Subcutaneous abdominal adipose tissue (tissue), 5 donors: Measurements from ENCODE around the gene BCORL1.

Source experiments
- H3K27ac ChIP-seq: one replicate; pipeline ENCODE4 v1.7.0; 2013; ENCODE audit warnings: low read depth, mild to moderate bottlenecking, inconsistent platforms, low read length, moderate library complexity
- H3K27me3 ChIP-seq, 5 donors: one replicate each; pipeline ENCODE4 v1.7.0; 2013; ENCODE audit warnings: low read length in 5 of 5, inconsistent platforms in 1 of 5; ENCODE audit not compliant: control insufficient read depth in 5 of 5, insufficient read depth in 4 of 5
- H3K36me3 ChIP-seq, 5 donors: one replicate each; pipeline ENCODE4 v1.7.0; 2013; ENCODE audit warnings: low read length in 5 of 5; ENCODE audit not compliant: control insufficient read depth in 5 of 5, insufficient read depth in 5 of 5
- H3K4me1 ChIP-seq, 5 donors: one replicate each; pipeline ENCODE4 v1.7.0; 2013; ENCODE audit warnings: low read length in 5 of 5, mild to moderate bottlenecking in 3 of 5, moderate library complexity in 1 of 5; ENCODE audit not compliant: control insufficient read depth in 5 of 5, insufficient read depth in 5 of 5
- H3K4me3 ChIP-seq, 5 donors: one replicate each; pipeline ENCODE4 v1.7.0; 2013; ENCODE audit warnings: low read length in 5 of 5, low read depth in 1 of 5
- H3K9ac ChIP-seq, 5 donors: one replicate each; pipeline ENCODE4 v1.7.0; 2013; ENCODE audit warnings: low read length in 5 of 5, mild to moderate bottlenecking in 4 of 5, moderate library complexity in 3 of 5
- H3K9me3 ChIP-seq, 5 donors: one replicate each; pipeline ENCODE4 v1.7.0; 2013; ENCODE audit warnings: low read length in 5 of 5; ENCODE audit not compliant: control insufficient read depth in 5 of 5
- donor health status: healthy.
- donor health status: healthy.
- donor health status: healthy.
- donor health status: healthy.
- donor health status: healthy.

Gene BCORL1

GRCh38 chrX:129953881-129954280 is 28.6 kb upstream of the BCORL1 start:
- Histone ChIP-seq H3K27me3 (peaks cover 5 to 23% (median 14%) of the 10 kb centered on the region in 5 donors), H3K27ac (no peak overlapping the region), H3K9me3 (peaks cover 0 to 3% (median 0%) of the 10 kb centered on the region in 5 donors), H3K9ac (no peak overlapping the region), H3K4me1 (peaks cover 0 to 15% (median 10%) of the 10 kb centered on the region in 5 donors), H3K4me3 (no peak overlapping the region), H3K36me3 (no peaks in the 10 kb centered on the region)

- H3K36me3 ChIP-seq: no peaks in the 10 kb centered on the region
- H3K27ac ChIP-seq: no peak overlapping the region
- peaks cover 5 to 23% (median 16%) of the 10 kb centered on the region in 5 donors for H3K27me3 ChIP-seq
- peaks cover 0 to 3% (median 0%) of the 10 kb centered on the region in 5 donors for H3K9me3 ChIP-seq
- no peak overlapping the region for H3K9ac ChIP-seq
- no peak overlapping the region for H3K4me3 ChIP-seq
- H3K4me1 ChIP-seq: peaks cover 0 to 20% (median 14%) of the 10 kb centered on the region in 5 donors
Measured at GRCh38 chrX:129954804-129955203, 27.6 kb upstream of the BCORL1 start.

- H3K9me3 ChIP-seq: peaks cover 0 to 3% (median 0%) of the 10 kb centered on the region in 5 donors
Measured at GRCh38 chrX:129955682-129956081, 26.8 kb upstream of the BCORL1 start.

GRCh38 chrX:129956145-129956544 is 26.3 kb upstream of the BCORL1 start:
- Histone ChIP-seq H3K4me3 (no peak overlapping the region), H3K9me3 (peaks cover 0 to 3% (median 0%) of the 10 kb centered on the region in 5 donors), H3K27me3 (peaks cover 5 to 23% (median 18%) of the 10 kb centered on the region in 5 donors), H3K9ac (no peak overlapping the region), H3K27ac (no peak overlapping the region), H3K4me1 (peaks cover 0 to 20% (median 14%) of the 10 kb centered on the region in 5 donors), H3K36me3 (no peaks in the 10 kb centered on the region)

More at GRCh38 chrX:129955682-129956081, 26.8 kb upstream of the BCORL1 start:
- Histone ChIP-seq H3K4me1 (peaks cover 0 to 20% (median 14%) of the 10 kb centered on the region in 5 donors), H3K27me3 (peaks cover 5 to 23% (median 16%) of the 10 kb centered on the region in 5 donors), H3K27ac (no peak overlapping the region), H3K9ac (no peak overlapping the region), H3K4me3 (no peak overlapping the region), H3K36me3 (no peaks in the 10 kb centered on the region)

GRCh38 chrX:129956765-129957164 is 25.7 kb upstream of the BCORL1 start:
- Histone ChIP-seq H3K9me3 (peaks cover 0 to 3% (median 0%) of the 10 kb centered on the region in 5 donors), H3K9ac (peak overlapping the region in 1 of 5 donors; percentile 42), H3K4me3 (peak overlapping the region in 2 of 5 donors; percentile 27 to 60), H3K36me3 (no peaks in the 10 kb centered on the region), H3K4me1 (peaks cover 0 to 27% (median 16%) of the 10 kb centered on the region in 5 donors), H3K27me3 (peaks cover 7 to 23% (median 17%) of the 10 kb centered on the region in 5 donors), H3K27ac (no peak overlapping the region)

- Histone ChIP-seq H3K9ac (peak overlapping the region in 3 of 5 donors; percentile 12 to 65 (median 49)), H3K27ac (no peak overlapping the region)
Measured at GRCh38 chrX:129957241-129958082, 25.0 kb upstream of the BCORL1 start.

GRCh38 chrX:129958083-129958465 is 24.4 kb upstream of the BCORL1 start:
- Histone ChIP-seq H3K27ac (no peak overlapping the region), H3K36me3 (no peaks in the 10 kb centered on the region), H3K27me3 (peaks cover 4 to 19% (median 7%) of the 10 kb centered on the region in 5 donors), H3K9me3 (peaks cover 0 to 3% (median 0%) of the 10 kb centered on the region in 5 donors), H3K4me1 (peaks cover 0 to 20% (median 11%) of the 10 kb centered on the region in 5 donors), H3K9ac (peak overlapping the region in 1 of 5 donors; percentile 12), H3K4me3 (peak overlapping the region in 2 of 5 donors; percentile 41 to 60)

More at GRCh38 chrX:129957241-129958082, 25.0 kb upstream of the BCORL1 start:
- Histone ChIP-seq H3K36me3 (no peaks in the 10 kb centered on the region), H3K27me3 (peaks cover 4 to 19% (median 10%) of the 10 kb centered on the region in 5 donors), H3K4me3 (peak overlapping the region; percentile 41 to 61 (median 55)), H3K9me3 (peaks cover 0 to 3% (median 0%) of the 10 kb centered on the region in 5 donors), H3K4me1 (peaks cover 0 to 24% (median 14%) of the 10 kb centered on the region in 5 donors)

- Histone ChIP-seq H3K36me3 (no peaks in the 10 kb centered on the region), H3K9me3 (peaks cover 0 to 3% (median 0%) of the 10 kb centered on the region in 5 donors), H3K4me3 (no peak overlapping the region), H3K27me3 (peaks cover 2 to 14% (median 4%) of the 10 kb centered on the region in 5 donors), H3K4me1 (peaks cover 0 to 20% (median 11%) of the 10 kb centered on the region in 5 donors), H3K27ac (no peak overlapping the region), H3K9ac (no peak overlapping the region)
Measured at GRCh38 chrX:129958814-129959492, 23.5 kb upstream of the BCORL1 start.

- Histone ChIP-seq H3K36me3 (no peaks in the 10 kb centered on the region), H3K9ac (no peak overlapping the region), H3K9me3 (peaks cover 0 to 3% (median 0%) of the 10 kb centered on the region in 5 donors), H3K27me3 (peaks cover 1 to 12% (median 3%) of the 10 kb centered on the region in 5 donors), H3K4me3 (no peak overlapping the region), H3K4me1 (peaks cover 0 to 20% (median 11%) of the 10 kb centered on the region in 5 donors), H3K27ac (no peak overlapping the region)
Measured at GRCh38 chrX:129959493-129959832, 23.0 kb upstream of the BCORL1 start.
